Fibroblast of the aortic adventitia (primary cell): ENCODE data around the gene RSKR. TPM values are rescaled to one million over a fixed set of nuclear protein-coding genes. Genes with fewer than 3 reads are reported as not detected.
A peak's percentile ranks its signal among the peaks of the same experiment; 100 is the strongest.

Source experiments
- DNase-seq: peaks from one replicate; pipeline ENCODE4 v3.0.0-alpha.2; 2010; ENCODE audit warnings: low read depth
- H3K4me3 ChIP-seq: 2 replicates; pipeline ENCODE4 v1.5.1; 2011; ENCODE audit warnings: low read depth, mild to moderate bottlenecking, control low read depth, low read length, moderate library complexity
- total RNA-seq: library from RNA; depleted of rRNA; stranded (reverse); fragments of >200 nt; gene quantifications from 2 replicates; pipeline ENCODE4 v1.2.3, GENCODE V29; 2012; ENCODE audit warnings: low replicate concordance
- TF ChIP-seq, protein P1 (sequence below): IDR thresholded peaks from 2 replicates; pipeline ENCODE4 v1.5.1; 2011; ENCODE audit warnings: mild to moderate bottlenecking, low read length, control low read depth, inconsistent platforms; ENCODE audit not compliant: insufficient read depth

The RSKR gene
- total RNA-seq, 1 donor: 4.3 TPM

DNA sequence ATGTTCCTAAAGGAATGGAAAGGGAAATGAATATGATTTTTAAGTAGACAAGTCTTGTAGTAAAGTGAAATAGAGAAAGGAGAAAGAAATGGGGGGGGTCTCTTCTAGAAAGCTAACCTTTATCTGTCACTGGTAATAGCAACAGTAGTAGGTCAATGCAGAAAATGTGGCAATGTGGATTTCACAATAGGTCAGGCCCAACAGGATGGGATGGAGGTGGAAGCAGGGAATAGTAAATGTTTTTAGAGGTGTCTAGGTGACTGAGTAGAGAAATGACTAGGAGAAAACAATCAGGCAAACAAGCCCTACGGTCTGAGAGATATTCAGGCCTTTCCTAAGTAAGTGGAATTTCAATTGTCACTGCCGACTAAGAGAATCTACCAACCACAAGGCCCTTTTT is 6.0 kb upstream of the RSKR start:
- no peak for DNase-seq
- TF ChIP-seq, protein P1, sequence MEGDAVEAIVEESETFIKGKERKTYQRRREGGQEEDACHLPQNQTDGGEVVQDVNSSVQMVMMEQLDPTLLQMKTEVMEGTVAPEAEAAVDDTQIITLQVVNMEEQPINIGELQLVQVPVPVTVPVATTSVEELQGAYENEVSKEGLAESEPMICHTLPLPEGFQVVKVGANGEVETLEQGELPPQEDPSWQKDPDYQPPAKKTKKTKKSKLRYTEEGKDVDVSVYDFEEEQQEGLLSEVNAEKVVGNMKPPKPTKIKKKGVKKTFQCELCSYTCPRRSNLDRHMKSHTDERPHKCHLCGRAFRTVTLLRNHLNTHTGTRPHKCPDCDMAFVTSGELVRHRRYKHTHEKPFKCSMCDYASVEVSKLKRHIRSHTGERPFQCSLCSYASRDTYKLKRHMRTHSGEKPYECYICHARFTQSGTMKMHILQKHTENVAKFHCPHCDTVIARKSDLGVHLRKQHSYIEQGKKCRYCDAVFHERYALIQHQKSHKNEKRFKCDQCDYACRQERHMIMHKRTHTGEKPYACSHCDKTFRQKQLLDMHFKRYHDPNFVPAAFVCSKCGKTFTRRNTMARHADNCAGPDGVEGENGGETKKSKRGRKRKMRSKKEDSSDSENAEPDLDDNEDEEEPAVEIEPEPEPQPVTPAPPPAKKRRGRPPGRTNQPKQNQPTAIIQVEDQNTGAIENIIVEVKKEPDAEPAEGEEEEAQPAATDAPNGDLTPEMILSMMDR: no peak

DNA sequence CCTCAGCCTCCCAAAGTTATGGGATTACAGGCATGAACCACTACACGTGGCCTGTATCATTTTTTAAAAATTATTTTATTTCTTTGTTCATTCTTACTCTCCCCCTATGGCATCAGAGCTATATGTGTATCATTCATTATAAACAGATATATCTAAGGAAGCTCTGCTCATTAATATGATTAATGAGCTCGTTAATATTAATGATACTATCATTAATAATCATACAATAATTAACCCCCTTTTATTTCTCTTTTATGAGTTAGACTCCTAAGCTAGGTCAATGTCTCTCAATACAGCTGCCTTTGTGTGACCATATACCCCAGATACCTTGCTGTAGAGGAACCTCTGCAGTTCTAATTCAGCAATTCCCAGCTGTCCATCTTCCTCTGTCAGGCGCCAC is 4.5 kb upstream of the RSKR start:
- DNase-seq: no peak
- no peak overlapping the region for H3K4me3 ChIP-seq
- TF ChIP-seq, protein P1: no peak

More for the DNA sequence above, 6.0 kb upstream of the RSKR start:
- no peak overlapping the region for H3K4me3 ChIP-seq

DNA sequence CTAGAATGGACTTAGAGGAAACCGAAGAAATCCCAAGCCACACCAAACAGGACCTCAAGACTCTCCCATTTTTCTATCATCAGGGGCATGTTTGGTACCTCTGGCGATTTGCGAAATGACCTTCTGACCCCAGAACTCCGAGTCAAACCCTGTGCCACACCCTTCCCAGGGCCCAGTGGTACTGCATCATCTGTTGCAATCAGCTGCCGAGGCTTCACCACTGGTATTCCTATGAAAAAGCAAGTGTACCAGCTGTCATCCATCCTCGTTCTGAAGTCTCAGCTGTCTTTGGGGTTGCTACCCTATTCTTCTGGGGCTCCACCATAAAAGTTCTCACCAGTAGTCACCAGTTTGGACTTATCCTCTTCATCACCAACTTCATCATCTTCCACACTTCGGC is 2.3 kb upstream of the RSKR start:
- no peak overlapping the region for H3K4me3 ChIP-seq
- no peak for DNase-seq
- TF ChIP-seq, protein P1: no peak

DNA sequence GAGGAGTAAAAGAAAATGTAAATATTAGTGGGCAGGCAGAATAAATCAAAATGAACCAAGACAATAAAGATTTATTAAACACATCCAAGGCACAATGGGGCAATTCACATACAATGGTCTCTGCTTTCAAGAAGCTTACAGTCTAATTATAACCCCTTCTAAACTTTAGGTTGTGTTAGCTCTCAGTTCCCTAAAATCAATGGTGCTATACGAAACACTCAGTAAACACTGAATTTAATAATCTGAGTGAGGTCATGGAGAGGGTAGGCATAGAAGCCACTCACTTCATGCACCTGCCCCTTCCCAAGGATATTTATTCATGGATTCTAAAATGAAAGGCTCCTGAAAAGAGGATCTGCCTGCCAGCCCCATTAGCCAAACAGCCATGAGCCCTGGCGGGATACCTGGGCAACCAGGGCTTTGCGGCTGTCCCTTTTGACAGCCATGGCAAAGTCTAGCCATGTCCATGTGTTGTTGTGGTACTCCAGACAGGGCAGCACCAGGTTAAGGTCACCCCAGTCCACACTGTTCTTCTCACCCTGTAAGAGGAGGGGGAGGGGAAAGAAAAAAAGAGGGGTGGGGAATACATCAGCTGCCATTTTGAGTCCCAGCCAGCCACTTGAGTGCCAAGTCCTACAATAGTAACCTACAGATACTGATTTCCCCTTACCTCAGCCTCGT is 1.4 kb upstream of the RSKR start:
- TF ChIP-seq, protein P1: no peak

DNA sequence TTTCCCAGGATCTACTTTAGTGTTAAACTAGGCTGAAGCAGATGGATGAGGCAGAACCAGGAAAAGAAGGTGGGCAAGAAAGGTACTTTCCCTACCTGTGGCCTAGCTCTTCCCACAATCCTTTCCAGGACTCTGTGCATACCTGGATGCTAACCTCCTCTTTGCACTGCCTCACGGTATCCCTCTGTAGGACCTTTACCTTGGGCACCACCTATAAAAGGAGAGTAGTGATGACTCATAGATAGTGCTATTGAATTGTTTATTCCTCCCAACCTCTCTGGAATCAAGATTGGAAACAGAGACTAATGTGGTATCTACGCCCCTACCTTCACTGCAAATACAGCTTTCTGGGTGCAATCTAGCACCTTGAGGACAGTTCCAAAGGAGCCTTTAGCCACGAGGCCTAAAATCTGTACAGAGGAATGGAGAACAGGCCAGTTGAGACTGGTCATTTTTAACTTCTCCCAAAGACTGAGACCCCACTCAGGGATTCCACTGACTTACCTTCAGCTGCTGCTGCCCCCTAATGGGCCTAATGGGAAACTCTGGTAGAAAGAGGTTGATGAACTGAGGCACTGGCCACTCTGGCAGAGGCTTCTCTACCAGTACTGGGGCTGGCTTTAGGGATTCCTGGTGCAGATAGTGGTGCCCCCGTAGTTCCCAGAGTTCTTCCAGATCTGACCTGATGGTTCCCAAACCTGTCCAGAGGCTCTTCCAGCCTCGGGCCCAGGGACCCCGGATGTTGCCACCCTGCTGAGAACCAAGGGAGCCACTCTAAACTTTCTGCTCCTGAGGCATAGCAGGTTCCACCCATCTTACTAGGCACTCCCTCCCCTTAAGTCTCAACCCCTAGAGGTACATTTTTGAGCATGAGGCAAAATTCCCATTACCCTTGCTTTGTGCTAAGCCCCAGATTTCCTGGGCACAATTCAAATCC is 781 bp downstream of the RSKR start:
- no peak overlapping the region for H3K4me3 ChIP-seq
- TF ChIP-seq, protein P1: peak; percentile 75
- peak; percentile 39 for DNase-seq

More for the DNA sequence above, 1.4 kb upstream of the RSKR start:
- no peak overlapping the region for H3K4me3 ChIP-seq
- DNase-seq: no peak

DNA sequence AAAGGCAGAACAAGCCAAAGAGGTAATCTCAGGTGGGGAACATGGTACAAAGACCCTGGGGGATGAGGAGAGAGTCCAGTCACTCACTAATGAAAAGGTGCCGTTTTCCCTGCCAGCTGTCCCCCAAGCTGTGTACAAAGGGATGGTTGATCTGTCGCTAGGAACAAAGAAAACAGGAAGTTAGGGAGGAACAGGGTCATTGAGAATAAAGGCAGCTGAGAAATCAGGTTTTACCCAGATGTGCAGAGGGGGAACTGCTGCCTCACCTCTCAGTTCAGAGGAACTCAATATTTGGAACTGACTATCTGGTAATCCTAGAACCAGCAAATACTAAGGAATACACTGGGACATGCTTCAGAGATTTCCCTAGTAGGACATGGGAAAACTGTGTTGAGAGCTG is 1.5 kb downstream of the RSKR start:
- no peak for DNase-seq
- H3K4me3 ChIP-seq: no peak overlapping the region
- TF ChIP-seq, protein P1: no peak
